Fibroblast of mammary gland (primary cell): ENCODE results near the gene ZCWPW1.

Experiments used
- DNase-seq: peaks from one replicate; pipeline ENCODE4 v3.0.0-alpha.2; 2010; ENCODE audit warnings: low read depth
- H3K4me3 ChIP-seq: 2 replicates; pipeline ENCODE4 v1.5.1; 2011; ENCODE audit warnings: low read depth, mild to moderate bottlenecking, low read length, moderate library complexity; ENCODE audit not compliant: control insufficient read depth
- TF ChIP-seq, protein P1 (sequence below): conservative IDR thresholded peaks from 2 replicates; pipeline ENCODE4 v1.5.1; 2011; ENCODE audit warnings: low read depth, low read length, inconsistent platforms; ENCODE audit not compliant: control insufficient read depth, insufficient read depth

Gene ZCWPW1

GRCh38 chr7:100428199-100428966 is at the start of gene ZCWPW1:
ZCWPW1 (minus strand) TSS chr7:100428703; CDS start chr7:100420649, 8,054 bp downstream.
- peak; percentile 97 for DNase-seq
- peak within 1 kb of the TSS; percentile 84 for H3K4me3 ChIP-seq
- TF ChIP-seq, protein P1, sequence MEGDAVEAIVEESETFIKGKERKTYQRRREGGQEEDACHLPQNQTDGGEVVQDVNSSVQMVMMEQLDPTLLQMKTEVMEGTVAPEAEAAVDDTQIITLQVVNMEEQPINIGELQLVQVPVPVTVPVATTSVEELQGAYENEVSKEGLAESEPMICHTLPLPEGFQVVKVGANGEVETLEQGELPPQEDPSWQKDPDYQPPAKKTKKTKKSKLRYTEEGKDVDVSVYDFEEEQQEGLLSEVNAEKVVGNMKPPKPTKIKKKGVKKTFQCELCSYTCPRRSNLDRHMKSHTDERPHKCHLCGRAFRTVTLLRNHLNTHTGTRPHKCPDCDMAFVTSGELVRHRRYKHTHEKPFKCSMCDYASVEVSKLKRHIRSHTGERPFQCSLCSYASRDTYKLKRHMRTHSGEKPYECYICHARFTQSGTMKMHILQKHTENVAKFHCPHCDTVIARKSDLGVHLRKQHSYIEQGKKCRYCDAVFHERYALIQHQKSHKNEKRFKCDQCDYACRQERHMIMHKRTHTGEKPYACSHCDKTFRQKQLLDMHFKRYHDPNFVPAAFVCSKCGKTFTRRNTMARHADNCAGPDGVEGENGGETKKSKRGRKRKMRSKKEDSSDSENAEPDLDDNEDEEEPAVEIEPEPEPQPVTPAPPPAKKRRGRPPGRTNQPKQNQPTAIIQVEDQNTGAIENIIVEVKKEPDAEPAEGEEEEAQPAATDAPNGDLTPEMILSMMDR, result no peak

DNA sequence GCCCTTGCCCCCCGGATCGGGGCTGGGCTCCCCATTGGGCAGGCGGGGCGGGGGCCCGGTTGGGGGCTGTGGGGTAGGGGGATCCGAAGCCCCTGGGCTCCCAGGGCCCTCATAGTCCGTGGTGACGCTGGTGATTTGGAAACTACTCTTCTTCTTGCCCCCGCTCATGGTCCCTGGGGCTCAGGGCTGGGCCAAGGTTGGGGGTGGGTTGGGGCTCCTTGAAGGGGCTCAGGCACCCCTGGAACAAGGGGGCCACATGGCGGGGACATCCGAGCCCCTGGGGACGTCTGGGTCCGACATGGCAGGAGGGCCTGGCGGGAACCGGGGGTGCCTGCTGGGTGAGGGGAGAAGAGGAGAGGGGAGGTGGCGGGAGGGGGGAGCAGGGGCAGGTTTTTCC is 49.4 kb upstream of the ZCWPW1 start:
- TF ChIP-seq, protein P1, result no peak
- H3K4me3 ChIP-seq, result peak overlapping the region; percentile 92
- DNase-seq, result no peak

DNA sequence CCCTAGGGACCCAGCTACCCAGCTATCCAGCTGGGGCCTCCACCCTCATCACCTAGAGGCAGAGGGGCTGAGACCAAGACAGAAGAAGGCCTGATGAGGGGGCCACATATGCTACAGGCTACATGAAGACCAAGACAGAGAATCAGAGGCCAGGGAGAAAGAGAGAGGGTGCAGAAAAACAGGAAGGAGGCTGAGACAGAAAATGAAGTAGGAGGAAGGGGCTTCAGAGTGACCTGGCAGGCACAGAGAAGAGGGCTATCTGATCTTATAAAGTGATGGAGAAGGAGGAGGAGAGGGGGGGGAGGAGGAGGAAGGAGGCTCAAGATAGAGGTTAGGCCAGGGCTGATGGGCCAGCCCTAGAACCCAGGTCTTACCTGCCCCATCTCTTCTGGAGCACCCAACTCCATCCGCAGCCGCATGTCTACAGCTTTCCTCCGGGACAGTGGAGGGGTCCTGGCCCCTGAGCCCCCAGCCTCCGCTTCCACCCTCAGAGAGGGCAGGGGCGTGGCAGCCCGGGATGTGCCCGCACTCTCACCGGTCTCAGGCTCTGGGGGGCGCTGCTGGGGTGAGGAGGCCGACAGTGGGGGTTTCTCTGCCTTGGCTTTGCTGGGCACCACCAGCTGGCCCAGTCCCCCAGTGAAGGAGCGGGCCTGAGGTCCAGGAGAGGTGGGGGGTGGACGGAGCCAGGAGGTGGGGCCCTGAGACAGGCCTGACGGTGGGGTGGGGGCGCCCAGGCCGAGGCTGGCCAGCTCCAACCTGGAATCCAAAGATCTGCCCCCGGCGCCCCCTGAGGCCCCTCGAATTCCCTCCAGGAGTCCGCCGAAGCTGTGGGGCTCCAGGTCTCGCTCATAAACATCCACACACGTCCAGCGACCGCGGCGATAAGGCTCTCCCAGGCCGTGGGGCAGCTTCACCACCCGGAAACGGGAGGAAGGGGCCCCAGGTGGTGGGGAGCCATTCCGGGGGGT is 48.7 kb upstream of the ZCWPW1 start:
- TF ChIP-seq, protein P1, result peak; percentile 39
- H3K4me3 ChIP-seq, result peak overlapping the region; percentile 92
- no peak for DNase-seq

DNA sequence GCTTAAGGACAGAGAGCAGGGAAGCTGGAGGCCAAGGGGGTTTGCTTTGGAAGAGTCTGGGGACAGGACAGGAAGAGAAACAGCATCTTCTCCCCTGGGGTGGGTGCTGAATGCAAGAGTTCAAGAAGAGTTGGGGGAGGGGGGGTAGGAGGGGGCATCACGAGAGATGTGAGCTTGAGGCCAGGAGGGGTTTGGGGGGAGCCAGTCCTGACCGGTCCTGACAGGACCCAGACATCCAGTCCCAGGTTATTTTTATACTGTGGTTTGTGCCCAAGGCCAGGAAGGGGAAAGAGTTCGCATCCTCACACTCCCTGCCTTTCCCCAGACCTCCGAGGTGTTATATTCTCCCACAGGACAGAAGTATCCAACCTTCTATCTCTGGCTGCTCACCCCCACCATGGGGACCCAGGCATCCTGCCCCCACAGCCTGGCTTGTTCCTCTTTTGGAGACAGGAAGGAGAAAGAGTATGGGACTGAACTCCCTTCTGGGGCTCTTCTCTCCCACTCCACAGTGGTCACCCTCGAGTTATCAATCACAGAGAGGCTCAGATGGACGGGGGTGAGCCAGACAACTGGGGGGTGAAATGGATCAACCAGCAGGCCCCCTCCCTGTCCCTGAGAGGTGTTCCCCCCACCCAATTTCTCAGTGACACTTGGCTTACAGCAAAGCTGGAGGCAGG is 47.7 kb upstream of the ZCWPW1 start:
- no peak for DNase-seq
- TF ChIP-seq, protein P1, result no peak
- peak overlapping the region; percentile 92 for H3K4me3 ChIP-seq

GRCh38 chr7:100475549-100475948 is 47.0 kb upstream of the ZCWPW1 start:
- TF ChIP-seq, protein P1, result no peak
- H3K4me3 ChIP-seq, result peak overlapping the region; percentile 92
- DNase-seq, result no peak

GRCh38 chr7:100472854-100473499 is 44.5 kb upstream of the ZCWPW1 start:
- no peak overlapping the region for H3K4me3 ChIP-seq
- DNase-seq, result peak; percentile 67
- TF ChIP-seq, protein P1, result no peak
